ENCODE results near the gene SGCA.

Gene SGCA

DNA sequence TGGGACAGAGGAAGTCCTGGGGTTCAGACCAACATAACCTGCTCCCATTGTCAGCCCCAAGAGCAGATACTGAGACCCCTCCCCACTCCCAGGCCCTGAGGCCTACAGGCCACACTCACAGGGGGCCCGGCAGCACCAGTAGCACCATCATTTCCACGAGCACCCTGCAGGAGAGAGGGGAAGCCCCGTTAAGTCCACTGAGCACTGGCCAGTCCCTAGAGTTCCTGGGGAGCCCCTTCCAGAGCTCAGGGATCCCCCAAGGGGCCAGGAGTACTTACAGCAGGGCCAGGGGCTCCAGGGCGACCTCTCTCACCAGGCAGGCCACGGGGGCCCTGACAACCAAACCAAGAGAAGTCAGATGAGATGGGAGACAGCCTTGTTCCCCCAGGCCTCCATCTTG, 30.2 kb downstream of the SGCA start:
- no peak for DNase-seq

DNA sequence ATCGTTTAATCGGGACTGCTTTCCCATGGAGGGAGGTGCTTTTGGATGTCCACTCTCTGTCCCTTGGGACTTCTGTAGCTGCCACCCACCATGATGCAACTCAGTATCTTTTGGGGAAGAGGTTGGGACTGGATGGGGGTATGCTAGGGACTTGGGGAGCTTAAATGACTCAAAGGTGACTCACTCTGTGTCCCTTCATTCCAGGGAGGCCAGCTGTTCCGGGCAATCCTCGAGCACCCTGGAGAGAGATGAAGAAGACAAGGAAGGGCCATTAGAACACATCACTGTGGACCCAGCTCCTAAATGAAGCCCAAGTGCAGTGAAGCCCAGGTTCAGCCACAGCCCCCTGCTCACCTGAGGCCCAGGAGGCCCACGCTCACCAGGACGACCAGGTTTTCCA, 31.0 kb downstream of the SGCA start:
- DNase-seq = no peak

DNA sequence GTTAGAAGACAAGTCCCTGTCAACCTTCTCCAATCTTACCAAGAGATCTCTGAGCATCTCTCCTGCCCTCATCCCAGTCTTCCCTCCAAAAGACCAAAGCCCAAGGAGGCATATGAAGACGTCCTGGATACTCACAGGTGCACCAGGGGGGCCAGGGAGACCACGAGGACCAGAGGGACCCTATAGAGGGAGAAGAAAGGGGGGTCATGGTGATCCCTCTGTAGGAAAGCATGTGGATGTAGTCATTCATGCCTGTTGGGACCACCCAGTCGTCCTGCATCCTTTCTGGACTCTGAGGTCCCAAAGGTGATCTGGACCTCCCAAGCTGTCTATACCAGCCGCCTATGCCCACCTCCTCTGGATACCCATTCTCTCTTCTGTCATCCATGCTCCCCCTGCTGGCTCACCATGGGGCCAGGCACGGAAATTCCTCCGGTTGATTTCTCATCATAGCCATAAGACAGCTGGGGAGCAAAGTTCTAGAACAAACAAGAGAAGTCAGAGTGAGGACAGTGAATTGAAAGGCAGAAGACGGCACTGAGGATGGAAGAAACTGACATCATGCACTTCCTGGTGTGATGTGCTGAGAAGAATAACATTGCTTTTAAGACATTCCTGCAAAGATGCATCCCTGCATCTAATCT, 32.3 kb downstream of the SGCA start:
- DNase-seq = peak; percentile 74

DNA sequence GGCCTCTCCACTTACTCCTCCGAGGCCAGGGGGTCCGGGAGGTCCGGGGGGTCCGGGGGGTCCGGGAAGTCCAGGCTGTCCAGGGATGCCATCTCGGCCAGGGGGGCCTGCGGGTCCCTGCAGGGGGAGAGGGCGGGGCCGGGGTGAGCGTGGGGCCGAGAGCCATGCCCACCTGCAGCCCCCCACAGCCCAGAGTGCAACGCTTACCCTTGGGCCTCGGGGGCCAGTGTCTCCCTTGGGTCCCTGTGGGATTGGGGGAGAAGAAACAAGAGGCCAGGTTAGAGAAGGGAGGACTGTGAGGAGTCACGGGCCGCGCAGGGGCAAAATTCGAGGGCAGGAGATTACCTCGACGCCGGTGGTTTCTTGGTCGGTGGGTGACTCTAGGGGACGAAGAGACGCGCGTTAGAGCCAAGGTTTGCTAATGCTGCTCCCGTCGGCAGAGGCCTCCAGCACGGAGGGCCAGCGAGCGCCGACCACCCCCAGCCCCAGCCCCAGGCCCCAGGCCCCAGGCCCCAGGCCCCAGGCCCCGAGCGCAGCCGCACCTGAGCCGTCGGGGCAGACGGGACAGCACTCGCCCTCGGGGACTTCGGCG, 33.5 kb downstream of the SGCA start:
- no peak for DNase-seq

DNA sequence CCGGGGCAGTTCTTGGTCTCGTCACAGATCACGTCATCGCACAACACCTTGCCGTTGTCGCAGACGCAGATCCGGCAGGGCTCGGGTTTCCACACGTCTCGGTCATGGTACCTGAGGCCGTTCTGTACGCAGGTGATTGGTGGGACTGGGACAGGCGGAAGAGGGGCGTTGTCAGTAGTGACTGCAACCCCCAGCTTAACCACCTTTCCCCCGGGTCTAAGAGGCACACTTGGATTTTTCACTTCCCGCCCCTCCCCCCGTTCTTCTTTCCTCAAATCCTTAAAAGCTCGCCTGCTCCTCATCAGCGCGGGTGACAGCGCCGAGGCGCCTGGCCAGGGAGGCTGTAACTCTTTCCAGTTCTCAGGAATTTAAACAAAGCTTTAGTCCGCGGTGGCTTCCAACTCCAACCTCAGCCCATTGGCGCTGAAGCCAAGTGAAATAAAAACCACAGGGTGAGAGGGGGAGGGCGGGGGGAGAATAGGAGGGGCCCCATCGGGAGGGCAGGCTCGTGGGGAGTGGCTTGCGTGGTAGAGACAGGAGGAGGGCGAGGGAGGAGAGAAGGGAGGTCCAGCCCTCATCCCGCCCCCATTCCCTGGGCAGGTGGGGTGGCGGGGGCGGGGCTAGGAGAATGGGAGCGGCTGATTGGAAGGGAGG, 34.1 kb downstream of the SGCA start:
- DNase-seq = peak; percentile 34

DNA sequence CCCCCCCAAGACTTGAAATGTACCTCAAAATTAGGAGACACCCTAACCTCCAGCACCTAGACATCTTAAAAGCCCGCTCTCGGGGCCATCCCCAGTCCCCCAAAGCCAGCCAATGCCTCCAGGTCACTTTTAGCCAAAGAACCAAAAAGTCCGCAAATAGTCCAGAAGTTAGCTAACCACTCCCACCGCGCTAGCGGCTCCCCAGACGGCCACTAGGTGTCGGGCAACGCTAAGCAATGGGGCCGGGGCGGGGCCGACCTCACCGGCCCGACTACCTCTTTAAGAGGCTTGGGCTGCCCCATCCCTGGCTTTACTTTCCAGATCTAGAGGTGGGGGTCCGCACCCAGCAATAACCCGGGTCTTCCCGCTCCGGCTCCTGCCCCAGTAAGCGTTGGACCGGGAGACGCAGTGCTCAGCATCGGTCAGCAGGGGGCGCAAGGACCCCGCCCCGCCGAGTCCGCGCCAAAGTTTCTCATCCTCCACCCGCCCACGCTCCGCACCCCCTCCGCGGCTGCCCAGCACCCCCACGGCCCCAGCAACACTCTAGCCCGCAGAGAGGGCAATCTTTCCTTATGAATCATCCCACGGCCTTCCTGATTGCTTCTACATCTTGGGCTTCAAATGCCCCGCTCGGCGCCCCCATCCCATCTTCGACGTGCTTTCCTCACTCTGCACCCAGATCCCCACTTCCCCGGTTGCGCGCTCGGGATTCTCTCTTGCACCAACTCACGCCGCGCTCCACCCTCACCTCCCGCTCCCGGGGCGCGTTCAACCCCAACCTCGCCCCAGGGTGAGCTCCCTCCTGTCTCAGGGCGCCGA, 34.9 kb downstream of the SGCA start:
- peak; percentile 88 for DNase-seq

DNA sequence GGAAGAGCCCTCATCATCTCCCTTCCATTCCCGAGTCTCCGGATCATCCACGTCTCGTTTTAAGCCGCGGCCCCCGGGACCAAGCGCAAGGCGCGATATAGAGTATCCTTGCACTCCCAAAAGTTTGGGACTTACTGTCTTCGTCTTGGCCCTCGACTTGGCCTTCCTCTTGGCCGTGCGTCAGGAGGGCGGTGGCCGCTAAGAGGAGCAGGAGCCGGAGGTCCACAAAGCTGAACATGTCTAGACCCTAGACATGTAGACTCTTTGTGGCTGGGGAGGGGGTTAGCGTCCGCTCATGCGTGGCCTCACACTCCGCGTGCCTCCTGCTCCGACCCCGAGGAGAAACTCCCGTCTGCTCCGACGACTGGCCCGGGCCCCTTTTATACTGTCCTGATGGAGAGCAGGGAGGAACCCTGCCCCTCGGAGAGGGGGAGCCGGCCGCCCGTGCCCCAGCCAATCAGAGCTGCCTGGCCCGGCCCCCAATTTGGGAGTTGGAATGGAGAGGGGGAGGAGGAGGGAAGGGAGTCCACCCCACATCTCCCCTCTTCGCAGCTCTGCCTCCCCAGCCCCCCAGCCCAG, 35.6 kb downstream of the SGCA start, which contains the start of gene COL1A1:
COL1A1 (minus strand) TSS at position 356 of the 579 bp plus-strand sequence; CDS start at position 238, 118 bp downstream.
- no peak for DNase-seq

DNA sequence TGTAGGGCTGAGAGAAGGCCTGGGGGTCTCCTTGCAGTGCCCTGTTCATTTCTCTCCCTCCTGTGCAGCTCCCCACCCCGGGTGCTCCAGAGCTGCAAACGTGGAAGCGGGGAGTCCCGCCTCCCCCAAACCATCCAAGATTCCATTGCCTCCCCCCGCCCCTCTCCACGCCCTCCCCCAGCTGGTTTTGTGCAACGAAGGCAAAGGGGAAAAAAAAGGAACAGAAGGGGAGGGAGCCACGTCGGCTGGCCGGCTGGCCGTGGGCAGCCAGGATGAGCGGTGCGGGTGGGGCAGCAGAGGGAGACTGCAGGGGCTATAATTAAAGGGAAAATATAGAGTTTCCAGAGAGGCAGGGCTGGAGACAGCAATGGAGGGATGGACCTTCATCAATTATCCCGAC, 37.3 kb downstream of the SGCA start:
- DNase-seq = no peak

DNA sequence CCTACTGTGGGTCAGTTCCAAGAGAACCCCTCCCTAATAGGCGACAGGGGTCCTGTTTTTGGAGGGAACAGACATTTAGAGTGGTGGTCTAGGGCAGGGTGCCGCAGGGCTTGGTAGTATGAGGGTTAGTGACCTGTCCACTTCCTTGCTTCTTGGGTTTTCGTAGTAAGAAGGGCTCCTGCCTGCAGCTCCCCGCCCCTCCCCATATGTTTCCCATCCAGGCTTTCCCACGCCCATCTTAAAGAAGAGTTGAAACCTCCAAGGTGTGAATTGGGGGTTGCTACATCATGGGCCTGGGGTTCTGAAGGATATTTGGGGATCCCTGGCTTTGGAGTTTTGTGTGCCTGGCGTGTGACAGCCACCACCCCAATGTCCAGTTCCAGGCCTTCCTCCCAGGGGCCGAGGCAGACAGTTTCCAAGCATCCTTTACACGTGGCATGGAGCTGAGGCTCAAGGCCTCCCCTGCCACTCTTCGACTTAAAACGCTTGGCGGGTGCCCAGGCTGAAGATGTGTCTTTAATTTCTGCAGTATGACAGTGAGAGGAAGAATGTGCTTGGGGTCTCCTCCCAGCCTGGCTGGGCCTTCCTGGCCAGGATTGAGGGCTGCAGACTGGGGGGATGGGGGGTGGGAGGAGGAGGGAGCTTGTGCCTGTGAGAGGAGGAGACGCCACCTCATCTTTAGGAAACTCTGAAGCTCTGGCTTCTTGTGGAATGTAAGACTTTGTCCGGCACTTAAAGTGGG, 38.0 kb downstream of the SGCA start:
- DNase-seq = no peak

DNA sequence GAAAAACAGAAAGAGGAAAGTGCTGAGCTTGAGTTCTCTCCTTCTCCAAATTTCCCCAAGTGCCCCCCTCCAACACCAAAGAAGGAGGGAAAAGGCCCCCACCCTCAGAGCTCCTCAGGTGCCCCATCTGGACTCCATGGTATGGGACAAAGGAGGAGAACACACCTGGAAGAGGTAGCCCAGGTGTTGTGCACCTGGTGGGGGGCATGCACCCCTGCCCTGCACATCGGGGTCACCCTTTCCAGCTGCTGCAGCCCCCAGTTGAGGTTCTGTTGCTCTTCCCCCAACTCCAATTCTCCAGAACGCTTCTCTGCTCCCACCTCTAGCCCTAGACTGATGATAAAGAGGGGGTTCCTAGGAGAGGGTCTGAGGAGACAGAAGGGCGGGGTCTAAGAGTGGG, 38.6 kb downstream of the SGCA start:
- DNase-seq = no peak

DNA sequence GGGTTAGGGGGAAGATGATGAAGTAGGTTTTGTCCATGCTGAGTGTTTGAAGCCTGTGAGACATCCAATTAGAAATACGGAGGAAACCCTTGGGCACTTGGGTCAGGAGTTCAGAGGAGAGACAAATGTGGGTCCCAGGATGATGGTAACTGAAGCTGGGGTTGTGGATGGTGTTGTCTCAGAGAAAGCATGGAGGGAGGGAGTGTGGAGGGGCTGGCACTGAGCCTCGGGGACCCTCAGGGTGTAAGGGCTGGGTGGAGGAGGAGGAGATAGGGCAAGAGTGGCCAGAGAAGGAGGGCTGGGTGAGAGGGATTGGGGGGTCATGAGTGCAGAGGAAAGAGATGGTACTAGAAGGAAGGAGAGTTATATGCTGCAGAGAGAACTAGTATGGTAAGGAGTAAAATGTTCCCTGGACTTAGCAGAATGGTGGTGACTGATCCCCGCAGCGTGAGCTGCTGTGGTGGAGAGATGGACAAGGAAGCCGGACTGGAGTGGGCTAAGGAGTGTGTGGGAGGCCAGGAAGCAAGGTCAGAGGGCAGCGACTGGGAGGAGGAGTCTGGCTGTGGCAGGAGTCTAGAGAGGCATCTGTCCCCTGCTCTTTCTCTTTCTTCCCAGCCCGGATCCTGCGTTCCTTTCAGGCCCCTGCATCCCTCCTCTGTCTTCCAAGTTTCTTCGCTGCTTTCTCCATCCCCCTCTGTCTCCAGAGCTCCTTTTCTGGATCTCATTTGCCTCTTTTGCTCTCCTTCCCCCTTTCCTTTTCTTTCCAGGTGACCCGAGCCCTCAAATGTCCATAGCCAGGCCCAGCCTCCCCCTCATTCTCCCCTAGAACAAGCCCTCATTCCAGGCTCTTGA, 39.5 kb downstream of the SGCA start:
- no peak for DNase-seq

DNA sequence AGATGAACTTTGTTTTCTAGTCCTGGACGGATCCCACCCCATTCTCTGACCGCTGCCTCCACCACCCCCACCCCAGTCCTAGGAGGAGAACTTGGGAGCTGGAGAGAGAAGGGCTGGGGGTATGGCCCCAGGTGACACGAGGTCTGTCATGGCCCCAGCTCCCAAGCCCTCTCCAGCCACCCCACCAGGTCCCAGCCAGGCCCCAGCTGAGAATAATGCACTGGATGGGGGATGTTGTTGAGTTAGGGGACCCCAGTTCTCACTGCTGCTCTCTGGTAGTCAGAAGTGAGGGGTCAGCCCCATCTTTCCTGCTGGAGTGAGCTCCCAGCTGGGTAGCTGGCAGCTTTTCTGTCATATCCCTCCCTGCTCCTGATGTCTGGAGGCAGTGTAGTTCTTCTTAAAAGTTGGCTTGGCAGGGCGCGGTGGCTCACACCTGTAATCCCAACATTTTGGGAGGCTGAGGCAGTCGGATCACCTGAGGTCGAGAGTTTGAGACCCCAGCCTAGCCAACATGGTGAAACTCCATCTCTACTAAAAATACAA, 40.2 kb downstream of the SGCA start:
- no peak for DNase-seq

DNA sequence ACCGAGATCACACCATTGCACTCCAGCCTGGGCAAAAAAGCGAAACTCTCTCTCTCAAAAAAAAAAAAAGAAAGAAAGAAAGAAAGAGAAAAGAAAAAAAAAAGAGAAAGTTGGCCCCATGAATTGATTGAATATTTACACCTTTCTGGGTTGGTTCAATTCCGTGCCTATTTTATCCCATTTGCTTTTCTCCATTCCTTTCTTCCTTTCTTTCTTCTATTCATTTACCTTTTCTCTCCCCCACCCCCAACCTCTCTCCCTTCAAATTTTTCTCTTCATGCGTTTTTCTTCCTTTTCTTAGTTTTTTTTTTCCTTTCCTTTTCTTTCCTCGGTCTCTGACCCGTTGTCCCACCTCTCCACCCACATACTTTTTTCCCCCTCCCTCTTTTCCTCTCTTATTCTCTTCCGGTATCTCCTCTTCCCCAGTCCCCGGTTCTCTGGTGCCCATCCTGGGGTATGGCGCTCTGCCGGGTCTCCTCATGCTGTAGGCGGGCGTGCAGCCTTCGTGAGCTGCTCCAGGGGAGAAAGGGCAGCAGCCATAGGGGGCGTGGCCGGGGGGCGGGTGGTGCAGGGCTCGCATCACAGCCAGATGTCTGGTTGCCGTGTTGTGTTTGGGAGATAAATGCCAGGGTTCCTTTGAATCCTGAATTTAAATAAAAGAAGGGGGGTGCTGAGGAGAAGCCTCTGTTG, 40.9 kb downstream of the SGCA start:
- no peak for DNase-seq

DNA sequence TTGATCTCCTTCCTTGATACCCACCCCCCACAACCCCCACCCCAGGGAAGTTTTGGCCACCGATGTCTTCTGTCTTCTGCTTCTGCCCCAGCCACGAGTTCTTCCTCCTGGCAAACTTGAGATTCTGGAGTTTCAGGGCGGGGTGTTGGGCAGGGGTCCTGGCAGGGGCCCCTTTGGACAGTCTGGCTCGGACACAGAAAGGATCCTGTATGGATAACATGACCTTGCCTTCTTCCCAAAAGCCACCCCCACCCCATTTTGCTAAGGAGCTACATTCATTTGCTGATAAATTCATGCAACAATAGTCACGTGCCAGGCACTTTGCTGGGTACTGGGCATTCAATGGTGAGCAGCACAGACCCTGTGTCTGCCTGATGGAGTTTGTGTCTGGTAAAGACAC, 41.5 kb downstream of the SGCA start:
- DNase-seq = no peak

DNA sequence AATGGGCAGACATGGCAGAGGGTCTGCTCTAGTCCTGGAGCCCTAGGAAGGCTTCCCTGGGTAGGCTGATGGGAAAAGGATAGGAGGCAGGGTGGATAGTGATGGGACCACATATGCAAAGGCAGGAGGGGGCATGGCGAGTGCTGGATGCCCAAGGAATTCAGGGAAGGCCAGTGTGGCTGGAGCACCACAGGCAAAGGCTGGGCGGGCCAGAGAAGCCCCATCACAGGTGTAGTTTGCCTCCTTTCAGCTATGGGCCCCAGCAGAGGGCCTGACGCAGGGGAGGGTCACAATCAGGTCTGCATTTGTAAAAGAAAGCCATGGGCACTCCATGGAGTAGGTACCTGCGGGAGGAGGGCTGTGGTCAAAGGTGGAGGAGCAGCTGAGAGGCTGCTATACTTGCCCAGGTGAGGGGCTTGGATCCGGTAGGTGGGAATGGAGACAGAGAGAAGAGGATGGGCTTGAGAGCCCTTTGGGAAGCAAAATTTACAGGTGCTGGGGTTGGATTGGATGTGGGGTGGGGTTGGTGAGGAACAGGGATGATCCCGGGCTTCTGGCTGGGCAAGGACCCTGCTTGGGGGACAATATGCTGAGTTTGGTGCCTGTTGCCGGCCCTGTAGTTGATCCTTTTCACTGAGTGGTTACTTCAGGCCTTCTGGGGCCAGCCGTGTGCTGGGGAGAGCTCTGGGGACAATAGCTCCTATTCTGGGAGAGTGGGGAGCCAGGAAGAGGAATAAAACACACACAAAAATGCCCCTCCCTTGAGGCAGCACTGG, 42.2 kb downstream of the SGCA start:
- no peak for DNase-seq

DNA sequence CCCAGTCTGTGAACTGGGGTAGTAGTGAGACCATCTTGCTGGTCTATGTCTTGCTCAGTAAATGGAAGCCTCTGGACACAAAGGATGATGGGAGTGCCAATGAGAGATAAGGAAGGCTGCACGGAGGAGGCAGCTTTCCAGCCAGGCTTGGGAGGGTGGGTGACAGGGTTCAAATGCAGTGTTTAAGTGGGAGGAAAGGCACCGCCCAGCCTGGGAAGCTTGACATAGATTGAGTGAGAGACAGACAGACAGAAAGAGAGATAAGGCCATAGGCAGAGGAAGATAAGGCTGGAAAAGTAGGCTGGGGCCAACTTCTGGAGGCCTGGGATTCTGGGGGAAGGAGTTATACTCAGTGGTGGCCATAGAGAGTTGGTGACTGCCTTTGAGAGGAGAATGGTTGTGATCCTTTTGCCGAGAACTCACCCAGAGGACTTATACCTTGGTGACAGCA, 42.8 kb downstream of the SGCA start:
- no peak for DNase-seq

DNA sequence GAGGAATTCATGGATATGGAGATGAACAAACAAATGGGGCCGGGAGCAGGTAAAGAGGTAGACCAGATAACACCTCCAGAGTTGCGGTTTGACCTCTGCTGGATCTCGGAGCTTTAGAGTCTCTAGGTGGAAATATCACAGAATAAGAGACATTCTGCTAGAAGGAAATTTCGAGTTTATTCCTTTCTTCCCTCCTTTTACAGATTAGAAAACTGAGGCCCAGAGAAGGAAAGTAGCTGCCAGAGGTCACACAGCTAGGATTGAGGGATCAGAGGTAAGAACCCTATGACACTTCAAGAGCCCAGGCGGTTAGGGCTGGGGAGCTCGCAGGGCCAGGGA, 43.3 kb downstream of the SGCA start:
- DNase-seq = no peak

DNA sequence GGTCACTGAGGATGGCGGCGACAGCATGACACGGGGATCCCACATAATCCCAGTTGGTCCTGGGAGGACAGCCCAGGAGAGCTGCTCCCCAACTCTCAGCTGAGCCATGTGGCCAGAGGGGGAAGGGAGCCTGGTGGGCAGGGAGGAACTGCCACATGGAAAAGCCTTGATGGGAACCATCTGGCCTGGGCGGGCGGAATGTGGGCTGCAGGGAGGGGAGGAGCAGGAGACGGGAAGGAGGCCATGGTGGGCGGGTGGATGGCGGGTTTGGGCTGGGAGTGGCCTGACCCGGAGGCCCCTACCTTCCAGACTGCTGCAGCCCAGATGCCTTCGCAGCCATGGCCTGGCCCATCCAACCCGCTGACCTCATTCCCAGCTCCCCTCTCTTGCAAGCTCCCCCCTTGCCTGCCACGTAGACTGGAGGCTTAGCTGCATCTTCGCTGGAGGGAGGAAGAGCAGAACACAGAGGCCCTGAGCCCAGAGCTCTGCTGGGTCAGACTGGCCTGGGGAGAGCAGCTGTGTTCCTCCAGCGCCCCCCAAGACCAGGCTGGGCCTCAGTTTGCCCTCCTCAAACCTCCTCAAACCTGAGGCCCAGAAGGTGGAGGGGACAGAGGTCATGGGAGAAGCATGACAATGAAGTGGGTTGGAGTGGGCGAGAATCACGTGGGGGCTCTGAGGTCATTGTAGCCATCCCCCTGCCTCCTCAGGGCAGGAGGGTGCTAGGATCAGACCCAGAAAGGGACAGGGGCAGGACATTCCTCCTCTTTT, 43.9 kb downstream of the SGCA start:
- DNase-seq = no peak
